GM19025 (cell line): ENCODE measurements around the gene PTPRN2.

Source experiments
- ATAC-seq: cut with Tn5 transposase; IDR thresholded peaks from one replicate; pipeline ENCODE4 v1.9.1; 2021; ENCODE audit warnings: mild to moderate bottlenecking, low read depth, moderate library complexity; ENCODE audit not compliant: unreplicated experiment

Gene PTPRN2

GRCh38 chr7:157633465-157634185 lies 954.0 kb downstream of the PTPRN2 start:
- no peak for ATAC-seq

GRCh38 chr7:157630301-157630853 lies 957.2 kb downstream of the PTPRN2 start:
- no peak for ATAC-seq

- no peak for ATAC-seq
These were observed 959.2 kb downstream of the PTPRN2 start for GRCh38 chr7:157628456-157628855.

GRCh38 chr7:157627646-157628045 lies 960.0 kb downstream of the PTPRN2 start:
- ATAC-seq, result no peak

- ATAC-seq, result no peak
These were observed 960.6 kb downstream of the PTPRN2 start for GRCh38 chr7:157627033-157627432.

GRCh38 chr7:157625973-157626742 lies 961.5 kb downstream of the PTPRN2 start:
- no peak for ATAC-seq

- no peak for ATAC-seq
These were observed 964.1 kb downstream of the PTPRN2 start for GRCh38 chr7:157623556-157623955.

GRCh38 chr7:157622408-157623205 lies 965.0 kb downstream of the PTPRN2 start:
- ATAC-seq, result no peak

GRCh38 chr7:157622000-157622399 lies 965.6 kb downstream of the PTPRN2 start:
- no peak for ATAC-seq

- ATAC-seq, result no peak
These were observed 966.4 kb downstream of the PTPRN2 start for GRCh38 chr7:157621131-157621681.

- ATAC-seq, result no peak
These were observed 967.0 kb downstream of the PTPRN2 start for GRCh38 chr7:157620616-157621015.

- no peak for ATAC-seq
These were observed 967.7 kb downstream of the PTPRN2 start for GRCh38 chr7:157619753-157620525.

GRCh38 chr7:157618823-157619606 lies 968.6 kb downstream of the PTPRN2 start:
- ATAC-seq, result no peak

- ATAC-seq, result no peak
These were observed 969.4 kb downstream of the PTPRN2 start for GRCh38 chr7:157618091-157618726.

GRCh38 chr7:157617401-157617800 lies 970.2 kb downstream of the PTPRN2 start:
- no peak for ATAC-seq

GRCh38 chr7:157616931-157617330 lies 970.7 kb downstream of the PTPRN2 start:
- no peak for ATAC-seq

GRCh38 chr7:157616426-157616825 lies 971.2 kb downstream of the PTPRN2 start:
- ATAC-seq, result no peak

GRCh38 chr7:157615852-157616251 lies 971.8 kb downstream of the PTPRN2 start:
- no peak for ATAC-seq
